ENCODE data around the gene MBTPS1.

GRCh38 chr16:84045818-84046470 is 70.8 kb downstream of the MBTPS1 start:
- TF ChIP-seq CTCF (IDR thresholded peaks at IDR 0.05), result no peak
- TF ChIP-seq POLR2AphosphoS5 (IDR thresholded peaks at IDR 0.05), result no peak
- TF ChIP-seq POLR2A (IDR thresholded peaks at IDR 0.05), result no peak

All from suprapubic skin (tissue), 4 donors.